ENCODE results near the gene SRPRB.

SRPRB gene

DNA sequence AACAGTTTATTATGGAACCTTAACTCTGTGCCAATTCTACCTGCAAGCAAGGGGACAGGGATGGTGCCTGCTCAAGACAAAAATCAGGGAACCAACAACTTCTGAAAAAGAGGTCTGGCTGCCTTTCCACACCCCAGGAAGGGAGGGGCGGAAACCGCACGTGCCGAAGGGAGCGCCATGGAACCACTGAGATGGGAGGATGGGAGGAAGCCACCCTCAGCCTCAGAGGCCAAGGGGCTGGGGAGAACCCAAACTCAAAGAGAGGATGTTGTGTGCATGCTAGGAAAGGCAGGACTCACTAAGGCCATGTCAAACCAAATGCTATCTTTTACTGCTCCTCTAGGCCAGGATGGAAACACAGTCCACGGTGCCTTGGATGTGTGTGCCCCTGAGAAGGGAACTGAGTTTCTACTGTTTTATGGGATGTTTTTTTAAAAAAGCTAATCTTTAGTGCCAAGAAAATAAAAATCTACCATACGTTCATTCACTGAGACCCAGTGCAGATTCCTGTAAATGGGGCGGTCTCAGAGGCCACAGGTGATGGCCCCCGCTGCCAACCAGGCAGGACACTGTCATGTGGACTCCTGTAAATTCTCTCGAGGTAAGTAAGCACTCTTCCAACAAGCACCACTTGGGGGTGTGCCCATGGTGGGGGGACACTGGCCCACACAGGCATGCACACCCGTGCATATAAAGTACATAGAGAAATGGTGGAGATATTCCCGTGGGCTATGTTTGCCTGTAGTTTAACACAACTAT, 20.5 kb downstream of the SRPRB start:
- DNase-seq, result no peak

DNA sequence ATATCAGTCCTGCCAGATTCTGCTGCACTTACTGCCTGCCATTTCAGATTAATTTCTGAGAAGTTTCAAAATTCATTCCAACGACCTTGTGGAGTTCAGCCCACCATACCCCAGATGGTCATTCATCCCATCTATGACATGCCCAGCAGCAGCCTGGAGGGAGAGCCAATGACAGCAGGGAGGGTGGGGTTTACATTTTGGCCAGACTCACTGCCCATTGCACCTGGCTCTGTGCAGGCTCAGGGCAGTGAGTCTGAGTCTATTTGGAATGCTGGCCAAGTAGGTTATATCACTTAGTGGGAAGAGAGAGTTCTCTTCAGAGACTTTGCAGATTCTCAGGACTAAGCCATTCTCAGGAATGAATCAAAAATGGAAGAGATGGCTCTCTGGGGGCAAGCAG, 21.5 kb downstream of the SRPRB start:
- no peak for DNase-seq

DNA sequence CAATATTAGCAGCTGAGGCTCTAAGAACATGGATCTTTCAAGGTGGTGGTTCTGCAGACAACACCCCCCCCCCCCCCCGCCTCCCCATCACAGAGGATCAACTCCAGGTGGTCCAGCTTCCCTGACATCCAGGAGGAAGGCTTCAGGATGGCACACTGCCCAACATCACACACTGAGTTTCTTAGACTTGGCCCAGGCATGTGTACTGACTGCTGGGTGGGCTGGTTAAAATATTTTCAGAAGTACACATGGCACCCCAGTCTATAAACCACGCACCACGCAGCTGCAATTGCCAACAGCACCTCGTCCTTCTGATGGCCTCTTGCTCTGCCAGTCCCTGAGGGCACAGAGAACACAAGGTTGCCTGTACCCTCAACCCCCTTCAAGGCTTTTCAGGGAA, 22.1 kb downstream of the SRPRB start:
- DNase-seq, result no peak

DNA sequence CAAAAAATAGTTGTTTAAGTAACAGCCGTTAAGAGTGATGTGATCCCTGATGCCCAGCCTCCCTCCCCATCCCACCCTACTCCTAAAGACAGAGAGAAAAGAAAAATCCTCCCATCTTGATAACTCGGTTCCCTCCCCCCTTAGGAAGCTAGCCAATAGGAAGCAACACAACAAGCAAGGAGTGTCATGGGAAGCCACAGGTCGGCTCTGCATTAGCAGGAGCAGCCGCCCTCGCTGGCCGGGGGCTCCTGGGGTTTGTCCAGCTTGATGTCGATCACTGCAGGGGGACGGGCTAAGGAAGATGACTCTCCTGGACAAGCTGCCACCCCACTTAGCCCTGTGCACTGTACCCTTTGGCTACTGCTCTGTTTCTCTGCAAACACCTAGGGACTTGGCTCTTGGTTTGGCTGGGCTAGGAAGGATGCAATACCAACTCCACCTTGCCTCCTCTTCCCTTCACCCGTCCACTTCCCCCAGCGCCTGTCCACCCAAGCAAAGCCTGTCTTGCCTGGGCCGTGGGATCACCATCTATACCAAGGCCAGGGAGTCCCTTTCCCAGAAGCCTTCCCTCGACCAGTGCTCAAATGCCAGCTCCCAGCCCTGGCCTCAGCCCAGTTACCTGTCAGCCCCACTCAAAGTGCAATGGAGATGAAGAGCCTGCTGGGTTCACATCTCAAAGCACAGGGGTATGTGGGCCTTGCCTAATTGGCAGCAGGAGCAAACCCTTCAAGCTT, 23.1 kb downstream of the SRPRB start:
- no peak for DNase-seq

DNA sequence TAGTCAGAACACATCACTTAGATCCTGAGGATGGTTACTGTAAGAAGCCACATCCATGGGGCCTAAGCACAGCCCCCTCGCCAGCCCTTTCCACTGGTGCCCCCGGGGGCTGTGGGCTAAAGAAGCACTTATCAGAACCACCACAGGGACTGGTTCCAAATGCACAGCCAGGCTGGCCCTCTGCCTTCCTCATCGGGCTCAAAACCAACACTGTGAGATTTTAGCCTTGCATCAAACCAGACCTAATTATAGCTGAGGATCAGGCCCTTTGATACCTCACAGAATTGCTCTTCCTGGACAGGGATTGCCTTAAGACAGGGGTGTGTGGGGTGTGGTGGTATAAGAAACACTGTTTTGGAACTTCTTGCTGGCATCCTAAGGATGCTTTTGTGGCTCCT, 23.7 kb downstream of the SRPRB start:
- no peak for DNase-seq

DNA sequence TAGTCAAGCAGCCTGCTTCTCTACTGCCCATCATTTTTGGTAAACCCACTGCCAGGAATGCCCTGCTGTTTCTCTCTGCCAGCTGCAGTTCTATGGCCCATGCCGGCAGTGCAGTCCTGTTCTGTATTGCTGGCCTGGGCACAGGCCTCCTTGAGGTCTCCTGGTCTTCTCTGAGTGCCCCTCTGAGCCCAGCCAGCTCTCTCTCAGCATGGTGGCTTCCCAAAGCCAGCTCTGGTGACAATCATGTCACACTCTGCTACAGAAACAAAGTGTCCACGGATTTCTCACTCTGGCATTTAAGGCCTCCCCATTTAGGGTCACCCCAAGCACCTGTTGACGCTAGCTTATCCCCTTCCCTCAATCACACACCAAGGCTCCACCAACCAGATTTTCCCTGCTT, 24.5 kb downstream of the SRPRB start:
- DNase-seq, result no peak

DNA sequence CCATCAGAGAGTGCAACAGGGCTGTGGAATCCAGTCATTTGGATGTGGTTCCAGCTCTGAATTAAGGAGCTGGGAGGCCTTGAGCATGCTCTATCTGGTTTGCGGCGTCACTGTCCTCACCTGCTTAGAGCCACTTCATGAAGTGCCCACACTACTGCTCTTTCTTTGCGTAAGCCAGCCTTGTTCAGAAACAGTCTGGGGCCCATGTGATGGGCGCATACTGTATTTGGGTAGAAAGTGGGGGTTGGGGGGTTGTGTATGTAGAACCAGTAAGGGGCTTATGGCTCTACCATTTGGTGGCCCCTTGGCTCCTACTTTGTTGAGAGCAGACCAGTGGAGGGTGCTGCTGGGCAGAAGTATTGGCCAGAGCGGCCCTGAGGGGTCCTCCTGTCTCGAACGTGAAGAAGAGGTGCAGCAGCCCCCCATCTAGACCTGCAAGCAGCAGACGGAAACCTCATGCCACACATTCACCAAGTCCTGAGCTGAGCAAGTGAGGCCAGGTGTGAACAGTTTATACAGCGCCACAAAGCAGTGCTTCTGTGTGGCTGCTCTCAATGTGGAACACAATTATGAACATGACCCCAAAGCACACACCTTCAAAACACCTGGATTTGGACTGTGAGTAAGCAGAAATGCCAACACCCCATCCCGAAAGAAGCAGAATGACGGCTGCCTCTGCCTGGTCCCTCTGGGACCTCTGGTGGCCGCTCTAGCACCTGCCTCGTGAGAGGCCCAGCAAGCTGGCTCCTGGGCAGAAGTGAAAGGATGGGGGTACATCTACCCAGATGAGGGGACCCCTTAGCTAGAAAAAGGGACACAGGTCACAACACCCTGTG, 26.6 kb downstream of the SRPRB start:
- no peak for DNase-seq

DNA sequence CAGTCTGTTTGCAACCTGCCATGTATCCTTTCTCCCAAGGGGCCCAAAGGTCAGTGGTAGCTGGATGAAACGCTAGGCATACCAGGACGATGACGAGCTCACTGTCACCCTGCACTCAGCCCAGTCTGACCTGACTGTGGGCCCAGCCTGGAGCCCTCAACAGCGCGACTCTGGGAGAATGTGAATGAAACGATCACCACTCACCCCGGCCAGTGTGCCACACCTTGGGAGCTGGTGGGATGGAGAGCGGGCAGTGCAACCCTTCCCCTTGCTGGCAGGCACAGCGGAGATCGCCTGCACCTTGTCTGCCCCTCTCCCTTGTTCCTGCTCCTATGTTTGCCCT, 27.2 kb downstream of the SRPRB start:
- DNase-seq, result no peak

DNA sequence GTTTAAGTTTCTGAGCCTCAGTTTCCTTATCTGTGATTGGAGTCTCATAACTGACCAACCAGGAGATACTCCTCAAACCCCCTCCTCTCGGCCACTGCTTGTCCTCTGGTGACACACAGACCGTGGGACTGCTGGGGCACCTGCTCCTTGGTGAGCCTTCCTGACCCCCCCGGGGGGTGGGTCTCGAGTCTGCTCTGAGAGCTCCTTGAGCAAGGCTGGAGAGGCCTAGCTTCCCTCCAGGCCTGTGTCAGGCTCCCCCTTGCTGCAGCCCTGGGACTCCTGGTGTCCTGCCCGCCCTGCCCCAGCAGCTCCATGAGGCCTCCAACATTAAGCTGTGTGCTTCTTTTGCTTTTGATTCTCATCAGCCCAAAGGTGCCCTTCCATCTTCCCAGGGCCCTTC, 27.7 kb downstream of the SRPRB start:
- no peak for DNase-seq

DNA sequence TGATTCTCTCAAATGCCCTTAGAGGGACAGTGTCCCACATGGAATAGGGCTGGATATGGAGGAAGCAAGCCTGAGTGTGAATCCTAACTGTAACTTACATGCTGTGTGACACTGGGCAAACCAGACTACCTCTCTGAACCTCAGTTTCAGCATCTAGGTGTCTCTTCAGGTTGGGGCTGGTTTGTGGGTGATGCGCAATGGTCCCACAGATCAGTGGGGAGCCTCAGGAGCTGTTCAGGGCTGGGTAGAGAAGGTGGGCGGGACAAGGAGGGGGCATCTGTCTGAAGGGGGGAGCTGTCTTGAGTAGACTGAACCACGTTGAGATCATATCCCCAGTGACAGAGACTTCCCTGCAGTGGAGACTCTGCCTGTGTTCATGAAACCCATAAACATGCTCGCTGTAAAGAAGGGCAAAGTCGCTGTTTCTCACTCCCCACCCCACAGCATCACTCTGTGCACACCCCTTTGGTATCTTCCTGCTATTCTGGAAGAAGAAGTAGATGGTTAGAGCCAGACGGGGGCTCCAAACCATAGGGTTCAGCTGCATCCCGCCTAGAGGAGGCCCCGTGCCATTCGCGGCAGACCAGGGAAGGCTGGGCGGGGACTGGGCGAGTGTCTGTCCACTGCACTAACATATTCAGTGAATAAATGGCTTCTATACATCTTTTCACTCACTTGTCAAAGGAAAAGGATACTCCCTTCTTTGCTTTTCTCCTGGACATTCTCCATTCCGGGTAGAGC, 28.4 kb downstream of the SRPRB start:
- no peak for DNase-seq

DNA sequence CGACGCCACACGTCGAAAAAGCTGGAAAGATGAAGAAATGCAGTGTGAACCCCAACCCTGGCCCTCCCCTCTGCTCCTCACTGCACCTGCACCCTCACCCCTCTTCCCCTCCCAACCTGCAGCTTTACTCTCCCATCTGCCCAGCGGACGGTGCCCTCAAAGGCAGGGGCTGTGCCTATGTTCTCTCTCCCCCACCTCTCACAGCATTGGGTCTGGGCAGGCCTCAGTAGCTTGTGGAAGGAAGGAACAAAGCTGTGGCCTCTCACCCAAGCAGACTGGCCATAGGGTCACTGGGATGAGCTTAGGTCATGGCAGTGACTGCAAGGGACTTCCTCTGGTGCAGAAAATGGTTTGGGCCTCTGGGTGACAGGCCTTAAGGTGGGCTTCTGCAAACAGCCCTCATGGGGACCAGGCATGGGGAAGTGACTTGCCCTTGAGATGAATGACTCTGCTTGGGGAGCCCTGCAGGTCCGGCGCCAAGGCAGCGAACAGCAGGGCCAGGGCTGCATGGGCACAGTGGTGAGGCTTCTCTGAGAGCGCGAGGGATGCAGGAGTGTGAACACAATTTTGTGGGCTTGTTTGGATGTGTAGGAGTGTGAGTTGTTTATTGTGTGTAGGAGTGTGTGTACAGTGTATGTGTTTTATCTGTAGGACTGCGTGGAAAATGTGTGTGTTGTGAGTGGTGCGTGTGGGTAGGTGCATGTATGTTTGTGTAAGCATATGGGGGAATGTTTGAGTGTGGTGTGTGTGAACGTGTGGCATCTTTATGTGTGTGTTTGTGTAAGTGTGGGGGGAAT, 29.2 kb downstream of the SRPRB start:
- no peak for DNase-seq

DNA sequence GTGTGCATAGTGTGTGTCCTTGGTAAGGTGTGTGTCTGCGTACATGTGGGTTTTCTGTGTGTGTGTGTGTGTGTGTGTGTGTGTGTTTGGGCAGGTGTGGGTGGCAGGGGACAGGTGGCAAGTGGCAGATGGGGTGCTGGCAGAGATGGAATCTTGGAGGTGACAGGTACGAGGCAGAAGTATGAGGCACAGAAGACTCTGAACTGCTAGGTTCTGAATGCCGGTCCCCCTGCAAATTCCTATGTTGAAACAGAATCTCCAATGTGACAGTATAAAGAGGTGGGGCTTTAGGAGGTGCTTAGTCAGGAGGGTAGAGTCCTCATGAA, 29.8 kb downstream of the SRPRB start:
- no peak for DNase-seq

DNA sequence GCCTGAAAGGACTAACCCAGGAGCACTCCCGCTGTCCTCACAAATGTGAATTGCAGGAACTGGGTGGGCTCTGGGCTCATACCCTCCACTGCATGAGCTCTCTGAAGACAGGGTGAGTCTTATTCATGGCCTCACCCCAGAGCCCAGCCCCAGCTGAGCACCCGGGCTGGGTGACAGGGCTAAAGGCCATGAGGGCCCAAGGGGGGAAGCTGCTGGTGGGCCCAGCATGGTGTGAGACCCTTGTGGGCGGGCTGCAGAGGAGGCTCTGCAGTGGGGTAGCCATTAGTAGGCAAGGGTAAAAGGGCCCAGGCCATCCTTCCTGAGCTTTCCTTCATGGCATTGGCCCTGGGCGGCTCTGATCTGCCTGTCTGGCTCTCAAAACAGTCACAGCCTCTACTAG, 30.3 kb downstream of the SRPRB start:
- DNase-seq, result no peak

DNA sequence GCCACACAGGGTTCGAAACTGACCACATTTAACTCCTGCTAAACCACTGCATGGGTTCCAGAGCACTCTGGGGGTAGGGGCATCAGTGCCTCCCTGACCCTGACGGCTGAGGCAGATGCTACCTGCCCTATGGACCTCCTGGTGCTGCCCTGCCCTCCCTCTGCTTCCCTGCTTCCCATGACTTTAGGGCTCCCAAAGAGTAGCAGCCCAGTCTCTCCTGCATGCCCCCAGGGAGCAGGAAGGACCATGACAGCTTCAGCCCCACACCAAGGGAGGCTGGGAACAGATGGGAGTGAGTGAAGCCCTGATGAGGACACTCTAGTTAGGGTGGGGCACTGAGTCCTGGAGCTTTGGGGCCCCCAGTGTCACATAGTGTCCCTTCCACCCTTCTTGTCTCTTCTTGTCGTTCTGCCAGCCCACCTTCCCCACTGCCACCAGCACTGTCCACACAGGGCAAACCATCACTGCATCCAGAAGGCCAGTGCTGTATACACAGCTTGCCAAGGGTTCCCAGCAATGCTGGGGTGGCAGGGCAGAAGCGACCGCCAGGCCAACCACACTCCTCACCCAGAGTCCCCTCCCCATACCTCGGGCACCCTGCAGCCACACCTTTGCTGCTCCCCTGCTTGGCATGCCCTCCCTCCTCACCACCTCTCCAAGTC, 31.0 kb downstream of the SRPRB start:
- DNase-seq, result no peak

DNA sequence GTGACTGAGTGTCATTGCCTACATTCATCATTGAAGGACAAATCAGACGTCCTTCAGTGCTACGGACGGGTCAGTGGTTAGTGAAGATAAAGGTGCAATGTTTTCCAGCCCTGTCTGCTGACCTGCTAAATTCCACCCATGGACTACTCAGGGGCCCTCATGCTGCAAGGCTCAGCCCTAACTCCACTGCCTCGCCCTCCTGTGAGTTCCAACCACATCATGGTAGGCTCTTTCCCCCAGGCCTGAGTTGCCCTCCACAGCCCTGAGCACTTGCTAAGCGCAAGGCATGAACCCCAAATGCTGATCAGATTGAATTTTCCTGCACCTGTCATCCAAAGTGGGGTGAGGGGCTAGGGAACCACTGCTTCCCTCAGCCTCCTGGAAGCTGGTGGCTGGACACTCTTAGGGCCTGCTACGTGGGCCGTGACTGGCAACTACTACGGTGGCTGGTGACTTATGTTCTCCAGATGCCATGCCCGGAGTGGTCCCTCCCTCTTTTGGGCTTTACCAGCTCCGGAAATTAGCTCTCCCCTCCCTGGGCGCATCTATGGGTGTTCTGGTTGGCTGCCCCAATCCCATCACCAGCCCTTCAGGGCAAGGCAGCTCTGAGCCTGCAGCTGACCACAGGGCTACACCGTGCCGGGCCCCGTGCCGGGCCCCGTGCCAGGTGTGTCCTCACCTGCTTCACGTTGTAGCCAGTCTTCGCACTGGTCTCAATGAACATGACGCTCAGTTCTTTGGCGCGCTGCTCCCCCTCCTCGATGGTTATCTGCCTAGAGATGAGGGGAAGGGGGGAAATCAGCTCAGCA, 32.1 kb downstream of the SRPRB start:
- no peak for DNase-seq

DNA sequence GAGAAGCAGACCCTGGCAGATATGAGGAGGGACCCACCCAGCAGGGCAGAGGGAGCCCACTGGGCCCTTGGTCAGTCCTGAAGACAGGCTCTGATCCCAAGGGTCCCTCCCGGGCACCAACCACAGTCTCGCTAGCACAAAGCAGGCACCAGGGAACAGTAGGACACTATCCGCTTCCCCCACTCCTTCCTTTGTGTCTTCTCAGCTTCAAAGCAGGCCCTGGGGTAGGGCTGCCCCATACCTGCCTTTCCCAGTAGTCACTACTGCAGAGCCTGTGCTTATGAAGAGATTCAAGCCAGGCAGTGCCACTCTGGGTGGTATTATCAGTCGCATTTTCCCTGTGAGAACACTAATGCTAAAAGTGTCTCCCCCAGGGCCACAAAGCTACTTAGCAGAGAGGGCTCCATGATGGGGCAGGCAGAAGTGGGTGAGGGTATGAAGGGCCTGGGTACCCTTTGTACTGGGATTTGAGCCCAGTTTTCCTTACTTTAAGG, 32.7 kb downstream of the SRPRB start:
- DNase-seq, result no peak

DNA sequence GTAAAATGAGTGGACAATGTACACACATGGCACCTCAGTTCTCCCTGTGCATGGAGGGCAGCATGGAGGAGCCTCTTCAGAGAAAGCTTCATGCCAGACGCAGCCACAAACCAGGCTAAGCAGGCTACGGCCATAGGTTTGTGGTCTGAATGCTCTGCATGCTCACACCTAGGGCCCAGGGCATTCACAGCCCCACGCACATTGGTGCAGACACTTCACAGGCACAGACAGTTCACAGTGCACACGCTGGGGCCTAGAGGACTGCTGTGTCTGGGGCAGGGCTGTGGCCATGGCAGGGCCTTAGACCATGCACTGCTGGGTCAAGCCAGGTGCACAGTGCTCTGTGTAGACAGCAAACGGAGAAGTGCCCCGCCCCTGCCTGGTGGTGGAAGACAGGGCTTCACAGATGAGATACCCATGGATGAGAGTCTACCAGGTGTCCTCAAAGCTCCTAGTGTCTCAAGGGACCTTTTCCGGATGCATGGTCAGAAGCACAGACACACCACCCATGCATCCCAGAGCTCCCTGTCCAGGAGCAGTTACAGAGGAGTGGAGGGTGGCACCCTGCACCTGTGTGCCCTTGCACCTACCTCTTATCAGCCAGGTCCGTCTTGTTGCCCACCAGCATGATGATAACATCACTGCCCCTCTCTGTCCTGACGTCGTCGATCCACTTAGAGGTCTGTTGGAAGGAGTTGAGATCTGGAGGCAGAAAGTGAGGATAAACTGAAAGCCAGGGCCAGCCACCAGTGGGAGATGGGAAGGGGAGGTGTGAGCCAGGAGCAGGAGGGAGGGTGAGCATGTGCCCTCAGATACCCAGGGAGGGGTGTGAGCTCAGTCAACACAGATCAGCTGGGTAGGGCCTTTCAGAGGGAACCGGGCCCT, 33.5 kb downstream of the SRPRB start:
- DNase-seq, result no peak

DNA sequence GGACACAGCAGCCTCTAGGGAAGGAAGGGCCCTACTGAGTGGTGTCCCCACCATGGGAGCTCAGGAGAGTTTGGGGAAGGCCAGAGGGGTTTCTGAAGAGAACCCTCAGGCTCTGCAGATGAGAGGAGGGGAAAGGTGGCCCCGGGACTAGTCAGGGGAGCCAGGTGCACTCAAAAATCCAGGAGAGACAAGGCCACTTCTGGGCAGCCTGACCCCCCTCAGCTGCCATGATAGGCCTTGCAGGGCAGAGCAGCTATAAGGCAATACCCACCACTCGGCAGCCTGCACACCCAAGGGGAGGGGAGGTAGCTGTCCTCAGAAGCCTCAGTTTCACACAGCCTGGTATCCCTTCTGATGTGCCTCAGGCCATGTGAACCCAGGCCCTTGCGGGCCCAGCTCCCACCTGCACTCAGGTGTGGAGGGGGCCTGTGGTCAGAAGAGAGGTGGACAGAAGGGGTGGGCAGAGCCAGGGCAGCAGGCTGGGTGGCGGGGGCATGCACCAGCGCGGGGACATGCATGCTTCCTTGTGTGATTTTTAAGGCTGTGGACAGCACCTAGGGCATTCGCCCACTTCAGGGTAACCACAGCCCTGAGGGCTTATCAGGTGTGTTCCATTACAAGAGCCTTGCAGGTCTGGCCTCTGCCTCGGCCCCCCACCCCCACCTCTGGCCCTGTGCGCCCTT, 34.6 kb downstream of the SRPRB start:
- DNase-seq, result no peak

Data from anterior cingulate cortex (tissue), 58 donors.